GM18519 (cell line): ENCODE results near the gene POMP.
"Not testable (repeated sequence)": the region's sequence is repeated elsewhere in the genome, so short reads cannot be mapped to it uniquely, and the experiment has no call there.

Experiments
- ATAC-seq: cut with Tn5 transposase; IDR thresholded peaks from one replicate; pipeline ENCODE4 v1.9.1; 2021; ENCODE audit warnings: mild to moderate bottlenecking, moderate library complexity; ENCODE audit not compliant: unreplicated experiment, low FRiP score

The POMP gene

DNA sequence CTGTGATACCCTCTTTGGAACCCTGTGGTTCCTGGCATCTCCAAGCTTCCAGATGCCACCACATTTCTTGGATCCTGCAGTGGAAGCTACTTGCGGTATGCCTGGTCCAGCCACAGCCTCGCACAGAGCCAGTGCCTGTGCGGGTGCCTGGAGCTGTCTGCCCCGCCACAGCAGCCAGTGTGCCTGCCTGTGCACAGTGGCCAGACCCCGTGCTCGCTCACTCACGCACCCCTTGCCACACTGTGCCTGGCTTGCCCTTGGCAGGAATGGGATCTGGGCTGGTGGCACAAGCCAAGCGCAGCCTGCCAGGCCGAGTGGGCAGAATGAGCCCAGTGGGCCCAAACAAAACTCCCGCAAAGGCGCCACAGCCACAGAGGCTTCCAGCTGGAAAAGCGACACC, 26.2 kb downstream of the POMP start:
- ATAC-seq = no peak

DNA sequence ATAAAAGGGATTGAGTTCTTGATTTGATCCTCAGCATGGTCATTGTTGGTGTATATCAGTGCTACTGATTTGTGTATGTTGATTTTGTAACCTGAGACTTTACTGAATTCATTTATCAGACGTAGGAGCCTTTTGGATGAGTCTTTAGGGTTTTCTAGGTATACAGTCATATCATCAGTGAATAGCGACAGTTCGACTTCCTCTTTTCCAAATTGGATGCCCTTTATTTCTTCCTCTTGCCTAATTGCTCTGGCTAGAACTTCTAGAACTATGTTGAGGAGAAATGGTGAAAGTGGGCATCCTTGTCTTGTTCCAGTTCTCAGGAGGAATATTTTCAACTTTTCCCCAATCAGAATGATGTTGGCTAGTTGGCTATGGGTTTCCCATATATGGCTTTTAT, 27.0 kb downstream of the POMP start:
- ATAC-seq = no peak

DNA sequence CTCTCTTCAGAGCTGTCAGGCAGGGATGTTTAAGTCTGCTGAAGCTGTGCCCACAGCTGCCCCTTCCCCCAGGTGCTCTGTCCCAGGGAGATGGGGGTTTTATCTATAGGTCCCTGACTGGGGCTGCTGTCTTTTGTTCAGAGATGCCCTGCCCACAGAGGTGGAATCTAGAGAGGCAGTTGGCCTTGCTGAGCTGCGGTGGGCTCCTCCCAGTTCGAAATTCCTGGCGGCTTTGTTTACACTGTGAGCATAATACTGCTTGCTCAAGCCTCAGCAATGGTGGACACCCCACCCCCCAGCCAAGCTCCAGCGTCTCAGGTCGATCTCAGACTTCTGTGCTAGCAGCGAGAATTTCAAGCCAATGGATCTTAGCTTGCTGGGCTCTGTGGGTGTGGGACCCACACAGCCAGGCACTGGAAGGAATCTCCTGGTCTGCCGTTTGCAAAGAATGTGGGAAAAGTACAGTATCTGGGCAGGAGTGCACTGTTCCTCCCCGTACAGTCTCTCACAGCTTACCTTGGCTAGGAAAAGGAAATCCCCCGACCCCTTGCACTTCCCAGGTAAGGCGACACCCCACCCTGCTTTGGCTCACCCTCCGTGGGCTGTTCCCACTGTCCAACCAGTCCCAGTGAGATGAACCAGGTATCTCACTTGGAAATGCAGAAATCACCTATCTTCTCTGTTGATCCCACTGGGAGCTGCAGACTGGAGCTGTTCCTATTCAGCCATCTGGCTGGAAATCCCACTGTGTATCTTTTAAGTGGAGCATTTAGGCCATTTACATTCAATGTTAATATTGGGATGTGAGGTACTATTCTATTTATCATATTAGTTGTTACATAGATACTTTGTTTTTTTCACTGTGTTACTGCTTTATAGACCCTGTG, 34.9 kb downstream of the POMP start:
- not testable (repeated sequence) for ATAC-seq

DNA sequence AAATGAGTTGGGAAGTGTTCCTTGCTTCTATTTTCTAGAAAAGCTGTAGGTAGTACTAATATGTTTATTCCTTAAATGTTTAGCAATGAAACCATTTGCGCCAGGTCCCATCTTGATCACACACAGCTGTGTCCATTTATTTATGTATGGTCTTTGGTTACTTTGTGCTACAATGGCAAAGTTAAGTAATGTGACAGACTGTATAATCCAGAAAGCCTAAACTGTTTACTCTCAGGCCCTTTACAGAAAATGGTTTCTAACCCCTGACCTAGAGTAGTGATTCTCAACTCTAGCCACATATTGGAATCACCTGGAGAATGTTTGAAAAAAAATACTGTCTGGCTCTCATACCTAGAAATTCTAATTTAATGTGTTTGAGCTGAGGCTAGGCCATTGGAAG, 38.5 kb downstream of the POMP start:
- no peak for ATAC-seq

DNA sequence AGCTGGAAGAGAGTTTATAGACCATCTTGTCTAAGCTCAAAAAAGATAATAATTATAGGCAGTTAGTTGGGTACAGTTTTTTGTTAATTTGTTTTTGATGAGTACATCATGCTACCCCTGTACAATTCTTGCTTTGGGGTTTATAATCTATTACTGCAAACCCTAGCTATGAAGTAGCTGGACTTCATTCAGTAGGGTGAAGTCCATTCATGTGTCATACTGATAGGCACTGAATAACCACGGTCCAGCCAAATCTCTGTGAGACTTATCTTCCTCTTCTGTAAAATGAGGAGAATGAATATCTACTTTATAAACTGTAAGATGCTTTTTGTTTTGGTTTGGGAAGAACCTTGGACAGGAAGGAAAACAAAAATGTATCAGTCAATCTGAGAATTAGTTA, 40.3 kb downstream of the POMP start:
- ATAC-seq = no peak

DNA sequence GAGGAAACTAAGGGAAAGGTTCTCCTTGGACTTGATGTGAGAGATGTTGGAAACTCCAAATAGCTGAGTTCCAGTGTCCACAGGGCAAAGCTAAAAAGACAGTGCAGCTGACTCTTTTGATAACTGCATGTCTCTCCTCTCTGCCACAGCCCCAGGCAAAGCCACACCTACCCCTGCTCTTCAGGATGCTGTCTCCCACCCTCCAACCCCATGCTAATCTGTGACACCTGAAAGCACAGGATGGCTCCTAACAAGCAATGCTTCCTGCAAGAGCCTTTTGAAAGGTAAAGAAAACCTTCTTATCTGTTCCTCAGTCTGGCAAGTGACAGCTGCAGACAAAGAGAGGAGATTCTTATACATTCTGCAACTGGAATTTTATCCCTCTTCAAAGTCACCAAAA, 45.4 kb downstream of the POMP start:
- ATAC-seq = no peak

DNA sequence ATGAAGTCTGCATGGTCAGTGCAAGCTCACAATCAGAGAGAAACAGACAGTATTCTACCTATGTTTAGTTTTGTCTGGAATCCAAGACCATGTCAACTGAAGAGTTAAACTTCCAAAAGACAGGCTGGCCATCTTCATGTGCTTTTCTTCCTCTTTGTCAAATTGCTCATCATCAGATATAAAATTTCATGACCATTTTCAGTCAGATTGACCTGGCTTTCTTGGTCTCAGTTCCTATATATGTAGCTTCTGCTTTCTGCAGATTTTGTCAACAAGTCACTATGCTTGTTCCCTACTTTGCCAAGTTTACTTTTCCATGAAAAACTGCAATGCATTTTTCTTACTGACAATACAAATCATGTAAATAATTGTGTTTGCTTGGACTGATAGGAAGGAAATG, 46.0 kb downstream of the POMP start:
- no peak for ATAC-seq

DNA sequence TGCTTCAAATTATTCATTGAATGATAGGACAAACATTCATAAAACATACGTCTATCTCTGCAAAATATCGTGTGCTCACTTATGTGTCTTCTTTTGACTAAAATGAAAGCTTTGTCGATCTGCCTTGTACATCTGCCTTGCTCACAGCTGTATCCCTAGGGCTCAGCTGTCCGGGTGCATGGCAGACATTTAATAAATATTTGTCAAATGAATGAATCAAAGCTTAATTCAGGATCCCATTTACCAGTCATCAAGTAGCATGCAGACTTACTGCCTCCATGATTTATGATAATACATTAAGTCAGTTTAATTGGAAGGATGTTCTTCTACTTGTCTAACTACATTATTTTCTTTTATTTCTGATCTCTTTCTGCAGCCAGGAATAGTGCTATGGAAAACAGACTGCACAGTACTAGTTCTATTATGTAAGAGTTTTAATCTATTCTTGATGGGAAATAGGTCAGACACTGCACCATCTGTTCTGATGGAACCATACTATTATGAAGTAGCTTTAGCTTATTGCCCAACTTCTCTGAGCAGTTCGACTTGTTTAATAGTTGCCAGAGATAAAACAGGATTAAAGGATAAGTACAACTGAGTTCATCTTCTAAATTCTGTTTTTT, 46.6 kb downstream of the POMP start:
- ATAC-seq = no peak

DNA sequence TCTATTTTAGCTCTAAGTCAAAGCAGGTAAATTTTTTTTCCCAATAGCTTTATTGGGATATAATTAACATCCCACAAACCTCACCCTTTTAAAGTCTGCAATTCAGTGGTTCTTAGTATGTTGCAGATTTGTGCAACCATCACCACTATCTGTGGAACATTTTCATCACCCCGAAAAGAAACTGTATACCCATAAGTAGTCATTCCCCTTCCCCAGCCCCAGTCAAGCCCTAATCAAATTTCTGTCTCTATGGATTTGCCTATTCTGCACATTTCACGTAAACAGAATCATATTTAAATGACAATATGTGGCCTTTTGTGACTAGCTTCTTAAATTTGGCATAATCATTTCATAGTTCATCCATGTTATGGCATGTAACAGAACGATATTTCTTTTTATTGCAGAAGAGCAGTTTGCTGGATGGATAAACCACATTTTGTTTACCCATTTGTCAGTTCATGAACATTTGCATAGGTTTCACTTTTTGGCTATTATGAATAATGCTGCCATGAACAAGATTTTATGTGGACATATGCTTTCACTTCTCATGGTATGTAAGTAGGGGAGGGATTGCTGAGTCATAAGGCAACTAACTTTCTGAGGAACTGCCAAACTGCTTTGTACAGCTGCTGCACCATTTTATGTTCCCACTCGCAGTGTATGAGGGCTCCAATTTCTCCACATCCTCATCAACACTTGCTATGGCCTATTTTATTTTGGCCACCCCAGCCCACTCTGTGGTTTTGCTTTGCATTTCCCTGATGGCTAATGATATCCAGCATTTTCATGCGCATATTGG, 48.9 kb downstream of the POMP start:
- ATAC-seq = peak; percentile 92

DNA sequence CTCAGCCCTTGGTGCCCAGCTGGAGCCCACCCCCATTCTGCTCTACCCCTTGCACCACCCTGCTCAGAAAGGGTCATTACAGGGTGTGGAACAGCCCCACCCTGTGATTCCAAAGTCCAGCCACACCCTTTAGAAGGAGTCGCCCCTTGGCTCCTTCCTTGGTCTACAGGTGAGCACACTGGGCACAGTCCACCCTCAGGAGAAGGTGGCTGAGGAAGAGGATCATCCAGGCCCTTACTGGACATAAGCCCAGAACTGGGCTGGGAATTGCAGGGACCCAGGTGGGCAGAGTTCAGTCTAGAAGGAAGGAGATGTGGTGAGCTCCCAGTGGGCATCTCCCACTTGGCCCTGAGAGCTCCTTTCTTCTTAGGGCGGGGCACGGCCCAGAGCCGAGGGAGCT, 51.2 kb downstream of the POMP start:
- ATAC-seq = no peak

DNA sequence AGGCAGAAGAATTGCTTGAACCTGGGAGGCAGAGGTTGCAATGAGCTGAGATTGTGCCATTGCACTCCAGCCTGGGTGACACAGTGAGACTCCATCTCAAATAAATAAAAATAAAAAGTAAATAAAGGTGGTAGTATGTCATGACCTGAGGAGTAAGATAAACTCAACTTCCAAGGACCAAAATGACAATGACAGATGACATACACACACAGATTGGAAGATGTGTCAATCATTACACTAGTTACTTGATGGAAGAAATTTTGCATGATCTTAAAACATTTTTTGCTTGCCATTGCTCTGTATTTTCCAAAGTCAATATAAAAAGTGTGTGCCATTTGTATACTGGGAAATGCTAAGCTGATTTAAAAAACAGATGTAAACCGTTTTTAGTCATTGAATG, 55.7 kb downstream of the POMP start:
- ATAC-seq = no peak

DNA sequence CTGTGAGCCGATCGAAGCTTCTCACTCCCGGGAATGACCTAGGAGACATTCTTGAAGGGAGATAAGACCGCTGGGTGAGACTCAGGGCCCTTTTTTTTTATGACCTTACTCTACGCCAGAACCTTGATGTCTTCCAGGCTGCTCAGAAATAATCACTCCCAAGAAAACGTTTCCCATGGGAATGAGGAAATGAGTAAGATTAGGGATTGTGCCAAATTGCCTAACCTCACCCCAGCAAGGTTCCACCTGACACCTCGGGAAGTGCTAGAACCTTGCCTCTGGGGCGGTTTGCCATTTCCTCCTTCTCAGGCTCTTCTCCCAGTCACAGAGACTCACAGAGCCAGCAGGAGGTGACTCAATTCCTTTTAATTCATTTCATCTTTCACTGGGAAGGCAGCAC, 57.6 kb downstream of the POMP start:
- ATAC-seq = no peak

DNA sequence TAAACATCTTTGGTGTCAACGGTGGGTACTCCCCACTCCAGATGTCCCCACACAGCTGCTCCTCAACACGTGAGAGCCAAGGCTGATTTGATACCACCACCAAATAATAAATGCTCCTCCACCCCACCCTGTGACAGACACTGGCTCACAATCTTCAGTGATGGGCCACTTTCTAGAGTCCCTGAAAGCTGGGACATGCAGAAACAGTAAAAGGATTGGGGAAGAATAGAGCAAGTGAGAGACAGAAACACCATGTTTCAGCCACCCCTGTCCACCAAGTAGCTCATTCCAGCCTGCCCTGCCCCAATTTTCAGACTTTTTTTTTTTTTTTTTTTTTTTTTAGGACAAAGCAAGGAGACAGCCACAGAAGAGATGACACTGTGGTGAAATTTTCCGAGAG, 58.2 kb downstream of the POMP start:
- ATAC-seq = no peak

DNA sequence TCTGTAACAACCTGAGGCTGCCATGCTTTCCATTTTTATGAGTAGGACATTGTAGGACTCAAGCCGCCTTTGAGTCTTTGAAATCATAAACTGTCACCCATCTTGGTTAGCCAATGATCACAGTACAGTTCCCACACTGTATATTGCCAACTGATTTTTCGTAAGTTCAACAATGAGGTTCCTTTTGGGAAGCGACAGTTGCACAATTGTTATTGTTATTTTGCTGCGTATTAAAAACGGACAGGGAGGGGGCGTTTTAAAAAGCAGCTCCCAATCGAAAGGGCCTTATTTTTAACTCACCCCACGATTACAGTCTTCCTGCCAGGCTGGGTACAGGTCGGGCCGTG, 59.2 kb downstream of the POMP start:
- no peak for ATAC-seq

DNA sequence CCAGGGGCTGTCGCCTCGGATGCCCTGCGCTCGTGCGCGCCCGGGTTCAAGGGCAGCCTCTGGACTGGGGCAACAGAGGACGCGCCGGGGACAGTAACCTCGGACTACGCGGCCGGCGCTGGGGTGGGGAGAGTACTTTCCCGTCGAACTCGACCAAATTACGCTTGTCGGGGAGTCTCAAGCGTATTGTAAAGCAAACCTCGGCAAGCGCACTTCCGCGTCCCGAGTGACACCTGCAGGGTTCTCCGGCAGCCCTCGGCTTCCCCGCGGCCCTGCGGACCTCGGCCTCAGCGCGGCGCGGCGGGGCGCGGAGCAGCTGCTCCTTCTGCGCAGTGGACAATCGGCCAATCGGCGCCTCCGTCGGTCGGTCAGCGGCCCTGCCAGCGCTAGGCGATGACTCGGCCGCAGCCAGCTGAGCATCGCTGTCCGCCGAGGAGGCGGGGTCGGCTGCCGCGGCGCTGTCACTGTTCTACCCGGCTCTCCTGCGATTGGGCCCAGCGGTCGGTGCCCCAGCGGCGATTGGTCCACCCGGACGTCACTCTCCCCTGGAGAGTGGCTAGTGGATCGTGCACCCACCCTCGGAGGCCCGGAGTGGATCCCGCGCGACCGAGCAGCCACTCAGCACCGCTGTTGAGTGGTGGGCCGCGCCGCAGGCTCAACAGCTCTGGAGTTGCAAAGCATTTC, 59.8 kb downstream of the POMP start, which contains the start of gene SLC46A3:
Gene SLC46A3 (minus strand): TSS at position 428 of the 684 bp plus-strand sequence. CDS start 972 bp downstream, outside the sequence.
- peak; percentile 96 for ATAC-seq

DNA sequence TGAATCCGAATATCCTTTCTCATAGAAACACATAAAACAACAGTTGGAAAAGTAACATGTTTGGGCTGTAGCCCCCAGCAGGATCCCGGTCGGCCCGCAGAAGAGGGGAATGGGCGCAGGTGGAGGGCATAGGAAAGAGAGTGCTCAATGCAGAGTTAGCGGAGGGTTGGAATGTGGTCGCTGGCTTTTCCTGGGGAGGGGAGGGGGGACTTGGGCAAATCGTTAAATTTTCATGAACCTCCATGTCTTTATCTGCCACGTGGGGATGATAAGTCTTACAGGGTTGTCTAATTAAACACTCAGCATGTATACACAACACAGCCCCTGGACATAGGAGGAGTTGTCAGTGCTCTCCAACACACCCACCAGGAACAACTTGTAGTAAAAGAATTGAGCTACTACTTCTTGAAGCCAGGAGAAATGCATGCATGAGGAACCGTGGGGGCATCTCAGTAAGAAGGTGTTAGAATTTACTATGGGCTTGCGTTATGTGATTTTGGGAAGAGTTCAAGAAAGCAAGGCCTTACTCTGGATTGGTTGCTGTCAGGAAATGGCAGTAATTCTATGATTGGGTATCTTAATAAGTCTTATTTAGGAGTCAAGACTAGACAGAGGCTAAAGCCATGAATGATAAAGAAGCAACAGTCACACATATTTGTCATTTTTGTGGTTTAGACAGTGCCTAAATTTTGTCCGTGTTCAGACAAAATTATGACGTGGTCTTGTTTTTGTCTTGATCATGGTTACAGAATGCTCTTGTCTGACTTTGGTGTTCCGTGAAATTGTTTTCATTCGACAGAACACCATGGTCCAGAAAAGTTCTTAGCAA, 60.5 kb downstream of the POMP start:
- ATAC-seq = no peak

DNA sequence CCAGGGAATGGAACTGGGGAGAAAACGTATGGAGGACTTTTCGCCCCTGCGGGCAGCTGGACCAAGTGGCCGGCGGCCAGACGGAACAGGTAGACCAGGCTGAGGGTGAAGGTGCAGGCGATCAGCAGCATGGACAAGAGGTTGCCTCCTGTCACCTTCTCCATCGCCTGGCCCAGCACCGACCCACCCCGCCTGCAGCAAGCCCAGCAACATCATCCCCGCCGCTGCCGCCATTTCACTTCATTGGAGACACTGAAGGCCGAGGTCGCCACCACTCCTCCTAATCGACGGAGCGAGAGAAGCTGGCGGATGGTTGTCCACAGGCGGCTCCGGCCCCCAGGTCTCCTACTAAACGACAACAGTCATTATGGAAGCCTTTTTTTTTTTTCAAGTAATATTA, 64.9 kb downstream of the POMP start:
- ATAC-seq = no peak

DNA sequence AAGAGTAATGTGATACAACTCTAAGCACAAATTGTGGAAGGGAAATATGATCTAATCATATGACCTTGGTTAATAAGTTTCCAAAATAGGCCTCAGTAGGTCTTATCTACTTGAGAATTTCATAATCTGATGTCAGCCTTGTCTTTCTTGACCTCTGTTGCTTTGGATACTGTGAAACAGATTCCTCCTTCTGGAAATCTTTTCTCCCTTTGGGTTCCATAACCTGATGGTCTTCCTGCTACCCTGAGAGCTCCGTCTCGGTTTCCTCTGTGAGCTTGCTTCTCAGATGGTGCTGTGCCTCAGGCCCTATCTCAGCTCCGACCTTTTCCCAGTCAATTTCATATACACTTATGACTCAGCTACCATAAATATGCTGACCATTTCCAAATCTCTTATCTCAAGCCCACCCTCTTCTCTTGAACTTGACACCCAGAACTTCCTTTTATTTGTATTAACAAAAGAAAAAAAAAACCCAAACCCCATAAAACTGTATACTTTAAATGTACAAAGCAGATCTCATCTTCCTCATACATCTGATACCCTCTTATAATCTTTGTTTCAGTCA, 66.2 kb downstream of the POMP start:
- ATAC-seq = no peak
